GM19468 (cell line): Measurements from ENCODE around the gene PRSS38.

Experiments used
- ATAC-seq: cut with Tn5 transposase; IDR thresholded peaks from one replicate; pipeline ENCODE4 v1.9.1; 2021; ENCODE audit warnings: mild to moderate bottlenecking, moderate library complexity, moderate number of reproducible peaks; ENCODE audit not compliant: unreplicated experiment; ENCODE audit errors: extremely low read depth

The PRSS38 gene

DNA sequence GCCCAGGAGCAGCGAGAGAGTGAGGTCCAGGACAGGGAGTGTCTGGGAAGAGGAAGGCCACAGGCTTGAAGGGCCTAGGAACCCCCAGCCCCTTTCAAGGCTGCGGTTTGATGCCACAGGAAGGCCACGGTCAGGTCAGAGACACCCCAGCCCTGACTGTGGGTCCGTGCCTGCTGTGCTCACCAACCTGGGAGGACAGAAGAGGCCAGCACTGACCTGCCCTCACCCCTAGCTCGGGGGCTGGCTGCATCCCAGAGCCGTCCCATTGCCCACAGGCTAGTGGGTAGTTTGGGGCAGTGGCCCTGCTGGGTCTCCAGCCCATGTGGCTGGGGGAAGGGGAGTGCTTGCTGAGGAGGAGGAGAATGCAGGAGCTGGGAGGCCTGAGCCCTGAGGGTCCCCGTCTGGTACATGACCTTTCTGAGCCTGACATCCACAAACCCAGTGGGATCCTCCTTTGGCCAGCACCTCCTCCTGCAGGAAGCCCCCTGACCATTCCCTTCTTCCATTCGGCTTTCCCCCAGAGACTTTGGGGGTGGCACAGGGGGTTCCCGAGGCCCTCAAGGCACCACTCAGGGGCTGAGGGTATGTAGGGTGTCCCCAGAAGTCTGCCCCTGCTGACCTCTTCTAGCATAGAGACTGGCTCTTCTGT, 77.9 kb downstream of the PRSS38 start:
- ATAC-seq: no peak

DNA sequence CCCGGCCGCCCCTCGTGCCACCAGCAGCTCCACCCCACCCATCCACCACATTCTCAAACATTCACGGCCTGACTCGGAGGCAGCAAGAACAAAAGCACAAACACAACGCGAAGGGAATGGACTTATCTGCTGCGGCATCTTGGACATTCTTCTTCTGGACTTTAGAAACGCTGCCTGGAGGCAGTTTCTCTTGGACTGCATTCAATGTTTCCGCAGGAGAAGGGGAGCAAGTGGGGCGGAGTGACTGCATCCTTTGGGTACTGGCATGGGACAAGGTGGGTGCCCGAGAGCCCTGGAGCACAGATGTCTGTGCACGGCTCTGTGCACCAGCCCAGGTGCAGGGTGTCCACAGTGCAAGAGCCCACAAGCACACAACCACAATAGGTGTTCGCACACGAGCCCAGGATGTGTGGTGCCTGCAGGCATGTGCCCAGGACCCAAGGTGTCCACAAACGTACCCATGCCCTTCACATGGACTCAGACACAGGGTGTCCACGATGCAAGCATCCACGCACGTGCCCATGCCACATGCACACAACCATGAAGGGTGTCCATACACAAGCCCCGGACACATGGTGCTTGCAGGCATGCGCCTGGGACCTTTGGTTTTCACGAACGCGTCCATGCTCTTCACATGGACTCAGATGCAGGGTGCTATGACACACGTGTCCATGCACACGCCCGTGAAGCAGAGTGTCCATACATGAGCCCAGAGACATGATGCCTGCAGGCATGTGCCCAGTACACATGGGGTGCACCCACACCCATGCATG, 78.7 kb downstream of the PRSS38 start:
- ATAC-seq: no peak

DNA sequence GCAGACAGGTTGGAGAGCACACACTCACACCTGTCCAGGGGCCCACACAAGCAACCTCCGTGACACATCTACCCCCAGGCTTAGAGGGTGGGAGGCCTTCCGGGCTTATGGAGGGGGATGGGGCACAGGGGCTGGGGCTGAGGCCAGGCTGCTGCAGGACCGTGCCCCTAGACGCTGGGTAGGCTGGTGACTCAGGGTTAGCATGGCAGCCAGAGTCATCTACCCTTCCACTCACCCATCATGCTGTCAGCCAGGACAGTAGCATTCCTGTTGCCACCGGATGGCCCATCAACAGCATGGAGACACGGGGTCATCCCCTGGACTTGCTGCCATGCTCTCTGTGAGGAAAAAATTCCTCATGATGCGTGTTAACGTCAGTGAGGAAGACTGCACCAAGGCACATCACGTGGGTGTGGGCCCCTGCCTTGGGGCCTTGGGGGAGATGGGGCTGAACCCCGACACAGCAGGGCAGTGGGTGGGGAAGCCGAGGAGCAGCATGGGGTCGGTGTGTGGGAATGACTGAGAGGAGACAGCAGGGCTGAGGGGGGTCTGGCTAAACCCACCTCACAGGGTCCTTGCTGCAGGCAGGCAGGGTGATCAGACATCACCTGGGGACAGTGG, 79.5 kb downstream of the PRSS38 start:
- no peak for ATAC-seq
